ENCODE data around the gene CYP27B1.
A peak's percentile ranks its signal among the peaks of the same experiment; 100 is the strongest.

The CYP27B1 gene

DNA sequence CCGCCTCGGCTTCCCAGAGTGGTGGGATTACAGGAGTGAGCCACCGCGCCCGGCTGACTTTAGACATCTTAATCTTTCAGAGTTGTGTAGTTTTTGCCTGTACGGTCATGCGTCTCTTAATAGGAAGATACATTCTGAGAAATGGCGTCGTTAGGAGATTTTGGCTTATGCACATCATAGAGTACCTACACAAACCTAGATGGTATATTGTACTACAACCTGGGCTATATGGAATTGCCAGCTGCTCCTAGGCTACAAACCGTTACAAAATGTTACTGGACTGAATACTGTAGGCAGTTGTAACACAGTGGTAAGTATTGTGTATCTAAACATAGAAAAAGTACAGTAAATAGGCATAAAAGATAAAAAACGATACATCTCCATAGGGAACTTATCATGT is 17.0 kb upstream of the CYP27B1 start:
- peaks cover 5 to 21% (median 15%) of the 10 kb centered on the region in 5 donors for H3K4me1 ChIP-seq (ENCODE audit: control insufficient read depth in 5 of 5, insufficient read depth in 5 of 5, low read length in 5 of 5)
- no peak overlapping the region for H3K4me3 ChIP-seq (ENCODE audit: low read depth in 1 of 5, low read length in 5 of 5)
- no peak overlapping the region for H3K27ac ChIP-seq (ENCODE audit: low read depth, low read length)
- H3K9ac ChIP-seq (ENCODE audit: low read length in 5 of 5): no peak overlapping the region
- no peaks in the 10 kb centered on the region for H3K9me3 ChIP-seq (ENCODE audit: control insufficient read depth in 5 of 5, low read length in 5 of 5)
- H3K36me3 ChIP-seq (ENCODE audit: control insufficient read depth in 5 of 5, insufficient read depth in 5 of 5, low read length in 5 of 5): peaks cover 13 to 44% (median 33%) of the 10 kb centered on the region in 5 donors
- H3K27me3 ChIP-seq (ENCODE audit: control insufficient read depth in 5 of 5, insufficient read depth in 4 of 5, low read length in 5 of 5): no peaks in the 10 kb centered on the region

GRCh38 chr12:57783466-57783801 is 16.6 kb upstream of the CYP27B1 start:
- no peaks in the 10 kb centered on the region for H3K9me3 ChIP-seq (ENCODE audit: control insufficient read depth in 5 of 5, low read length in 5 of 5)
- peaks cover 5 to 21% (median 15%) of the 10 kb centered on the region in 5 donors for H3K4me1 ChIP-seq (ENCODE audit: control insufficient read depth in 5 of 5, insufficient read depth in 5 of 5, low read length in 5 of 5)
- H3K4me3 ChIP-seq (ENCODE audit: low read depth in 1 of 5, low read length in 5 of 5): peak overlapping the region; percentile 94 to 100 (median 100)
- H3K27ac ChIP-seq (ENCODE audit: low read depth, low read length): peak overlapping the region; percentile 77
- peaks cover 13 to 40% (median 31%) of the 10 kb centered on the region in 5 donors for H3K36me3 ChIP-seq (ENCODE audit: control insufficient read depth in 5 of 5, insufficient read depth in 5 of 5, low read length in 5 of 5)
- no peaks in the 10 kb centered on the region for H3K27me3 ChIP-seq (ENCODE audit: control insufficient read depth in 5 of 5, insufficient read depth in 4 of 5, low read length in 5 of 5)
- H3K9ac ChIP-seq (ENCODE audit: low read length in 5 of 5): peak overlapping the region; percentile 87 to 100 (median 92)

- Histone ChIP-seq H3K4me3 (ENCODE audit: low read depth in 1 of 5, low read length in 5 of 5) (peak within 1 kb of the TSS; percentile 94 to 100 (median 100)), H3K9ac (ENCODE audit: low read length in 5 of 5) (peak within 1 kb of the TSS; percentile 87 to 100 (median 92)), H3K4me1 (ENCODE audit: control insufficient read depth in 5 of 5, insufficient read depth in 5 of 5, low read length in 5 of 5) (peaks cover 5 to 21% (median 15%) of the 10 kb centered on the region in 5 donors), H3K36me3 (ENCODE audit: control insufficient read depth in 5 of 5, insufficient read depth in 5 of 5, low read length in 5 of 5) (peaks cover 13 to 36% (median 30%) of the 10 kb centered on the region in 5 donors), H3K9me3 (ENCODE audit: control insufficient read depth in 5 of 5, low read length in 5 of 5) (no peaks in the 10 kb centered on the region), H3K27me3 (ENCODE audit: control insufficient read depth in 5 of 5, insufficient read depth in 4 of 5, low read length in 5 of 5) (no peaks in the 10 kb centered on the region), H3K27ac (ENCODE audit: low read depth, low read length) (peak within 1 kb of the TSS; percentile 77)
Observed at GRCh38 chr12:57782608-57783465, 16.0 kb upstream of the CYP27B1 start, which contains the start of gene TSFM. Gene TSFM (plus strand): TSS chr12:57782787. CDS start chr12:57782802, 15 bp downstream.

GRCh38 chr12:57782243-57782607 is 15.3 kb upstream of the CYP27B1 start:
- H3K36me3 ChIP-seq (ENCODE audit: control insufficient read depth in 5 of 5, insufficient read depth in 5 of 5, low read length in 5 of 5): peaks cover 12 to 32% (median 28%) of the 10 kb centered on the region in 5 donors
- H3K9ac ChIP-seq (ENCODE audit: low read length in 5 of 5): peak overlapping the region in 1 of 5 donors; percentile 87
- H3K4me1 ChIP-seq (ENCODE audit: control insufficient read depth in 5 of 5, insufficient read depth in 5 of 5, low read length in 5 of 5): peaks cover 5 to 21% (median 15%) of the 10 kb centered on the region in 5 donors
- no peaks in the 10 kb centered on the region for H3K27me3 ChIP-seq (ENCODE audit: control insufficient read depth in 5 of 5, insufficient read depth in 4 of 5, low read length in 5 of 5)
- peak overlapping the region in 3 of 5 donors; percentile 100 for H3K4me3 ChIP-seq (ENCODE audit: low read depth in 1 of 5, low read length in 5 of 5)
- H3K27ac ChIP-seq (ENCODE audit: low read depth, low read length): no peak overlapping the region
- H3K9me3 ChIP-seq (ENCODE audit: control insufficient read depth in 5 of 5, low read length in 5 of 5): no peaks in the 10 kb centered on the region

DNA sequence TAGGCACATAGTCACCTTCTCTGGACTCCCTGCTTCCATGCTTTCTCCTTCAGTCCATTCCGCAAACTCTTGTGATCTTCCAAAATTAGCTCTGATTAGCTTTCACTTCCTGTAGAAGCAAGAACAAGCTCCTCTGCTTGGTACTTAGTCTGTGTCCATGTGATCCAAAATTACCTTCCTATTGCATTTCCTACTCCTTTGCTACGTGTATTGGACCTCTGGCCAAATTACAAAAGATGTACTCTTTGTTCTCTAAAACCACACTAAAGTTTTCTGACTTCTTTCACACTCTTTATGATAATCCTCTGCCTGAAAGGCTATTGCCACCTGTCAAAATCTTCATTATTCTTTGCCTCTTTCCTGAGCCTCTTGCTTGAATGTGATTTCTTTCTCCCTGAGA is 14.9 kb upstream of the CYP27B1 start:
- H3K4me1 ChIP-seq (ENCODE audit: control insufficient read depth in 5 of 5, insufficient read depth in 5 of 5, low read length in 5 of 5): peaks cover 5 to 21% (median 15%) of the 10 kb centered on the region in 5 donors
- H3K4me3 ChIP-seq (ENCODE audit: low read depth in 1 of 5, low read length in 5 of 5): no peak overlapping the region
- no peaks in the 10 kb centered on the region for H3K9me3 ChIP-seq (ENCODE audit: control insufficient read depth in 5 of 5, low read length in 5 of 5)
- no peaks in the 10 kb centered on the region for H3K27me3 ChIP-seq (ENCODE audit: control insufficient read depth in 5 of 5, insufficient read depth in 4 of 5, low read length in 5 of 5)
- H3K9ac ChIP-seq (ENCODE audit: low read length in 5 of 5): no peak overlapping the region
- H3K27ac ChIP-seq (ENCODE audit: low read depth, low read length): no peak overlapping the region
- peaks cover 7 to 28% (median 24%) of the 10 kb centered on the region in 5 donors for H3K36me3 ChIP-seq (ENCODE audit: control insufficient read depth in 5 of 5, insufficient read depth in 5 of 5, low read length in 5 of 5)

- Histone ChIP-seq H3K27ac (ENCODE audit: low read depth, low read length) (no peak overlapping the region), H3K36me3 (ENCODE audit: control insufficient read depth in 5 of 5, insufficient read depth in 5 of 5, low read length in 5 of 5) (peaks cover 2 to 23% (median 18%) of the 10 kb centered on the region in 5 donors), H3K9ac (ENCODE audit: low read length in 5 of 5) (no peak overlapping the region), H3K4me3 (ENCODE audit: low read depth in 1 of 5, low read length in 5 of 5) (no peak overlapping the region), H3K9me3 (ENCODE audit: control insufficient read depth in 5 of 5, low read length in 5 of 5) (no peaks in the 10 kb centered on the region), H3K4me1 (ENCODE audit: control insufficient read depth in 5 of 5, insufficient read depth in 5 of 5, low read length in 5 of 5) (peaks cover 5 to 21% (median 15%) of the 10 kb centered on the region in 5 donors), H3K27me3 (ENCODE audit: control insufficient read depth in 5 of 5, insufficient read depth in 4 of 5, low read length in 5 of 5) (no peaks in the 10 kb centered on the region)
Observed at GRCh38 chr12:57781244-57781643, 14.4 kb upstream of the CYP27B1 start.

- H3K4me3 ChIP-seq (ENCODE audit: low read depth in 1 of 5, low read length in 5 of 5): no peak overlapping the region
- no peak overlapping the region for H3K27ac ChIP-seq (ENCODE audit: low read depth, low read length)
- peaks cover 0 to 17% (median 15%) of the 10 kb centered on the region in 5 donors for H3K36me3 ChIP-seq (ENCODE audit: control insufficient read depth in 5 of 5, insufficient read depth in 5 of 5, low read length in 5 of 5)
- no peaks in the 10 kb centered on the region for H3K27me3 ChIP-seq (ENCODE audit: control insufficient read depth in 5 of 5, insufficient read depth in 4 of 5, low read length in 5 of 5)
- H3K9me3 ChIP-seq (ENCODE audit: control insufficient read depth in 5 of 5, low read length in 5 of 5): no peaks in the 10 kb centered on the region
- H3K9ac ChIP-seq (ENCODE audit: low read length in 5 of 5): no peak overlapping the region
- peaks cover 5 to 21% (median 15%) of the 10 kb centered on the region in 5 donors for H3K4me1 ChIP-seq (ENCODE audit: control insufficient read depth in 5 of 5, insufficient read depth in 5 of 5, low read length in 5 of 5)
Observed at GRCh38 chr12:57780284-57780897, 13.5 kb upstream of the CYP27B1 start.

DNA sequence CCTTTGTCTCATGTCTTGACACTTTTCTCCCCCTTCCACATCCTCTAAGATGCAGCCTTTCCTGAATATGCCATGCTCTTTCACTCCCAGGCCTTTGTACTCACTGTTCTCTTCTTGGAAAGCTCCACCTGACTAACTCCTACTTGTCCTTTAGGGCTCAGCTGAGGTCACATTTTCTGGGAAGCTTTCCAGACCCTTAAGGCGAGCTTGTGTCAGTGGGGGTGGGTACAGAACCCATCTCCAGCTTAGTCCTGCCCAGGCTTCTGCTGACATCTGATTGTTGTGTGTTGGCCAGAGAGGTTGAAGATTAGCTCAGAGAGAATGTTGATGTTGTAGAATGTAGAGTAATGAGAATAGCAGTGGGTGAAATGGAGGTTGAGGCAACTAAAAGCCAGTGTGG is 12.9 kb upstream of the CYP27B1 start:
- no peaks in the 10 kb centered on the region for H3K27me3 ChIP-seq (ENCODE audit: control insufficient read depth in 5 of 5, insufficient read depth in 4 of 5, low read length in 5 of 5)
- H3K4me3 ChIP-seq (ENCODE audit: low read depth in 1 of 5, low read length in 5 of 5): no peak overlapping the region
- H3K27ac ChIP-seq (ENCODE audit: low read depth, low read length): no peak overlapping the region
- H3K9me3 ChIP-seq (ENCODE audit: control insufficient read depth in 5 of 5, low read length in 5 of 5): no peaks in the 10 kb centered on the region
- peaks cover 0 to 19% (median 16%) of the 10 kb centered on the region in 5 donors for H3K36me3 ChIP-seq (ENCODE audit: control insufficient read depth in 5 of 5, insufficient read depth in 5 of 5, low read length in 5 of 5)
- H3K4me1 ChIP-seq (ENCODE audit: control insufficient read depth in 5 of 5, insufficient read depth in 5 of 5, low read length in 5 of 5): peaks cover 5 to 21% (median 15%) of the 10 kb centered on the region in 5 donors
- H3K9ac ChIP-seq (ENCODE audit: low read length in 5 of 5): no peak overlapping the region

DNA sequence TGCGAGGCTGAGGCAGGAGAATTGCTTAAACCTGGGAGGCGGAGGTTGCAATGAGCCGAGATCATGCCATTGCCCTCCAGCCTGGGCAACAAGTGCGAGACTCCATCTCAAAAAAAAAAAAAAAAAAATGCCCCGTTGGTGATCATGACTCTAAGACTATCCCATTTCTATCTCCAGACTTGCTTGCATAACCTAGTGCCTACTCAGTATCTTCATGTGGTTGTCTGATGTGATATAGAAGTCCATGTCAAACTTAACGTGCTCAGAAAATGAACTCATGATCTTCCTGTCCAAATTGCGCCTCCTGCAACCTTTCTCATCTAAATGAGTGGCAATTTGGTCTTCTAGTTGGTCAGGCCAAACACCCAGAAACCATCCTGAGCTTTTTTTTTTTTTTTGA is 11.0 kb upstream of the CYP27B1 start:
- H3K9ac ChIP-seq (ENCODE audit: low read length in 5 of 5): no peak overlapping the region
- H3K4me1 ChIP-seq (ENCODE audit: control insufficient read depth in 5 of 5, insufficient read depth in 5 of 5, low read length in 5 of 5): peaks cover 0 to 16% (median 9%) of the 10 kb centered on the region in 5 donors
- no peaks in the 10 kb centered on the region for H3K27me3 ChIP-seq (ENCODE audit: control insufficient read depth in 5 of 5, insufficient read depth in 4 of 5, low read length in 5 of 5)
- H3K9me3 ChIP-seq (ENCODE audit: control insufficient read depth in 5 of 5, low read length in 5 of 5): no peaks in the 10 kb centered on the region
- H3K27ac ChIP-seq (ENCODE audit: low read depth, low read length): no peak overlapping the region
- H3K36me3 ChIP-seq (ENCODE audit: control insufficient read depth in 5 of 5, insufficient read depth in 5 of 5, low read length in 5 of 5): peaks cover 0 to 19% (median 12%) of the 10 kb centered on the region in 5 donors
- no peak overlapping the region for H3K4me3 ChIP-seq (ENCODE audit: low read depth in 1 of 5, low read length in 5 of 5)

- H3K9ac ChIP-seq (ENCODE audit: low read length in 5 of 5): no peak overlapping the region
- H3K36me3 ChIP-seq (ENCODE audit: control insufficient read depth in 5 of 5, insufficient read depth in 5 of 5, low read length in 5 of 5): peaks cover 0 to 19% (median 12%) of the 10 kb centered on the region in 5 donors
- peaks cover 0 to 16% (median 12%) of the 10 kb centered on the region in 5 donors for H3K4me1 ChIP-seq (ENCODE audit: control insufficient read depth in 5 of 5, insufficient read depth in 5 of 5, low read length in 5 of 5)
- no peaks in the 10 kb centered on the region for H3K9me3 ChIP-seq (ENCODE audit: control insufficient read depth in 5 of 5, low read length in 5 of 5)
- H3K27ac ChIP-seq (ENCODE audit: low read depth, low read length): no peak overlapping the region
- no peaks in the 10 kb centered on the region for H3K27me3 ChIP-seq (ENCODE audit: control insufficient read depth in 5 of 5, insufficient read depth in 4 of 5, low read length in 5 of 5)
- no peak overlapping the region for H3K4me3 ChIP-seq (ENCODE audit: low read depth in 1 of 5, low read length in 5 of 5)
Observed at GRCh38 chr12:57777367-57777766, 10.5 kb upstream of the CYP27B1 start.
